GM23338 (cell line): ENCODE results near the gene AGRN. TPM values are rescaled to one million over a fixed set of nuclear protein-coding genes. Genes with fewer than 3 reads are reported as not detected.
A peak's percentile ranks its signal among the peaks of the same experiment; 100 is the strongest.
"Not testable (repeated sequence)": the region's sequence is repeated elsewhere in the genome, so short reads cannot be mapped to it uniquely, and the experiment has no call there.

Experiments
- ATAC-seq: fragments of 200-7000 bp; cut with Tn5 transposase; 3 replicates; pipeline ENCODE4 v1.9.1; 2020
- DNase-seq: peaks from one replicate; pipeline ENCODE4 v3.0.0-alpha.2; 2015; ENCODE audit warnings: low spot score
- H2AFZ ChIP-seq: fragments of 200-600 bp; sonication (generic); 2 replicates; pipeline ENCODE4 v1.8.0; 2016; ENCODE audit warnings: antibody characterized with exemption, mild to moderate bottlenecking, moderate library complexity
- H3F3A ChIP-seq: fragments of 200-600 bp; sonication (generic); replicated peaks from 2 replicates; pipeline ENCODE4 v1.8.0; 2017; ENCODE audit warnings: antibody characterized with exemption, mixed run types, low read depth
- H3K27ac ChIP-seq: fragments of 200-600 bp; sonication (generic); 2 replicates; pipeline ENCODE4 v1.6.1; 2016; ENCODE audit warnings: low read depth
- H3K27me3 ChIP-seq: fragments of 200-600 bp; sonication (generic); 2 replicates; pipeline ENCODE4 v1.8.0; 2016; ENCODE audit warnings: mild to moderate bottlenecking, mixed run types, moderate library complexity; ENCODE audit not compliant: insufficient read depth
- H3K36me3 ChIP-seq: fragments of 200-600 bp; sonication (generic); 2 replicates; pipeline ENCODE4 v1.8.0; 2016; ENCODE audit warnings: mild to moderate bottlenecking; ENCODE audit not compliant: insufficient read depth
- H3K4me1 ChIP-seq: fragments of 200-600 bp; sonication (generic); 2 replicates; pipeline ENCODE4 v1.8.0; 2016; ENCODE audit warnings: mild to moderate bottlenecking, moderate library complexity; ENCODE audit not compliant: insufficient read depth
- H3K4me2 ChIP-seq: fragments of 200-600 bp; sonication (generic); 2 replicates; pipeline ENCODE4 v1.7.1; 2017; ENCODE audit warnings: mixed run types
- H3K4me3 ChIP-seq: fragments of 200-600 bp; sonication (generic); 2 replicates; pipeline ENCODE4 v1.6.1; 2016; ENCODE audit warnings: mixed run types
- H3K79me2 ChIP-seq: fragments of 200-600 bp; sonication (generic); replicated peaks from 2 replicates; pipeline ENCODE4 v1.8.0; 2017; ENCODE audit warnings: mild to moderate bottlenecking; ENCODE audit not compliant: insufficient read depth
- H3K9me2 ChIP-seq: fragments of 200-600 bp; sonication (generic); 2 replicates; pipeline ENCODE4 v1.8.0; 2017; ENCODE audit not compliant: insufficient read depth
- H4K20me1 ChIP-seq: fragments of 200-600 bp; sonication (generic); replicated peaks from 2 replicates; pipeline ENCODE4 v1.8.0; 2017; ENCODE audit warnings: mild to moderate bottlenecking; ENCODE audit not compliant: insufficient read depth
- H3K27ac Mint-ChIP-seq: 2 replicates; pipeline ENCODE4 v1.8.0; 2020; ENCODE audit warnings: inconsistent platforms, mild to moderate bottlenecking, moderate library complexity, mixed read lengths
- H3K27me3 Mint-ChIP-seq: 3 replicates; pipeline ENCODE4 v1.8.0; 2022; ENCODE audit warnings: low read depth, mild to moderate bottlenecking, moderate library complexity, mixed read lengths, inconsistent platforms; ENCODE audit not compliant: insufficient read depth, poor library complexity
- H3K36me3 Mint-ChIP-seq: 3 replicates; pipeline ENCODE4 v1.8.0; 2021; ENCODE audit warnings: low read depth, mild to moderate bottlenecking, inconsistent platforms, moderate library complexity, mixed read lengths
- H3K4me1 Mint-ChIP-seq: 3 replicates; pipeline ENCODE4 v1.8.0; 2020; ENCODE audit warnings: mild to moderate bottlenecking, inconsistent platforms, mixed read lengths
- H3K4me3 Mint-ChIP-seq: 3 replicates; pipeline ENCODE4 v1.8.0; 2021; ENCODE audit warnings: moderate library complexity, mild to moderate bottlenecking, inconsistent platforms, mixed read lengths
- H3K9me3 Mint-ChIP-seq: 3 replicates; pipeline ENCODE4 v1.8.0; 2020; ENCODE audit warnings: moderate library complexity, mild to moderate bottlenecking, inconsistent platforms, mixed read lengths
- CTCF ChIP-seq, 2 experiments: fragments of 200-600 bp in 1 of 2; sonication (generic) in 1 of 2; conservative IDR thresholded peaks; 2 replicates each; pipeline versions ENCODE4 v1.5.1 to v1.6.1; 2016 to 2017; ENCODE audit warnings: antibody characterized with exemption in 2 of 2, low read depth in 2 of 2, mild to moderate bottlenecking in 2 of 2, moderate library complexity in 1 of 2
- ETS1 ChIP-seq: IDR thresholded peaks from 2 replicates; pipeline ENCODE4 v1.6.1; 2016; ENCODE audit warnings: antibody characterized with exemption
- NANOG ChIP-seq: IDR thresholded peaks from 2 replicates; pipeline ENCODE4 v1.6.1; 2016; ENCODE audit warnings: antibody characterized with exemption, borderline replicate concordance
- ZNF114 ChIP-seq: fragments of 250-450 bp; sonication (Bioruptor Pico); IDR thresholded peaks from 2 replicates; pipeline ENCODE4 v1.5.0; 2020; ENCODE audit warnings: mild to moderate bottlenecking, moderate library complexity
- ZNF331 ChIP-seq: fragments of 250-450 bp; sonication (Bioruptor Pico); IDR thresholded peaks from 2 replicates; pipeline ENCODE4 v1.5.0; 2020; ENCODE audit warnings: low read depth, mild to moderate bottlenecking, moderate library complexity
- polyA plus RNA-seq: library from polyadenylated mRNA; unstranded; fragments of >200 nt; fragmentation: Nextera tagmentation; extraction: Ambion mirVana; gene quantifications from 2 replicates; pipeline ENCODE4 v1.2.1, GENCODE V29; 2016
- total RNA-seq: library from RNA; depleted of rRNA; stranded (reverse); fragments of >200 nt; shearing (Covaris generic); gene quantifications from 2 replicates; pipeline ENCODE4 v1.2.3, GENCODE V29; 2014

Gene AGRN
- total and polyA plus RNA-seq, 2 experiments from 2014 or later, result 12.3 to 185 TPM

GRCh38 chr1:1013922-1014648 lies 5.8 kb upstream of the AGRN start (continued):
- TF ChIP-seq ETS1 (no peak), ZNF331 (CRISPR knock-in tag) (no peak), NANOG (no peak)

GRCh38 chr1:1014799-1015681 lies 4.9 kb upstream of the AGRN start:
- no peaks in the 10 kb centered on the region for H3K9me2 ChIP-seq
- no peak overlapping the region for H3K27ac Mint-ChIP-seq
- TF ChIP-seq ZNF114 (CRISPR knock-in tag), result no peak
- peak; percentile 46 to 71 for TF ChIP-seq CTCF (conservative IDR thresholded peaks at IDR 0.05; ENCODE audit: low read depth in 2 of 2)
- H3K27me3 Mint-ChIP-seq, result peaks cover 35% of the 10 kb centered on the region
- H3K4me3 Mint-ChIP-seq, result peak overlapping the region; percentile 82; the same call in 1 of the 3 replicates
- H2AFZ ChIP-seq, result no peak overlapping the region
- peaks cover 20% of the 10 kb centered on the region for H3K4me1 ChIP-seq
- H3K36me3 ChIP-seq, result no peaks in the 10 kb centered on the region
- H3K27ac ChIP-seq, result no peak overlapping the region
- H4K20me1 ChIP-seq, result no peaks in the 10 kb centered on the region
- H3F3A ChIP-seq, result peaks cover 6% of the 10 kb centered on the region
- H3K79me2 ChIP-seq, result no peaks in the 10 kb centered on the region
- no peak overlapping the region; the same call in 1 of the 2 replicates for H3K4me2 ChIP-seq
- H3K9me3 Mint-ChIP-seq, result peaks cover 3% of the 10 kb centered on the region; the same call in 1 of the 3 replicates
- peaks cover 23% of the 10 kb centered on the region; the same call in 2 of the 3 replicates for H3K4me1 Mint-ChIP-seq
- peak; percentile 61 for DNase-seq
- H3K4me3 ChIP-seq, result no peak overlapping the region
- peaks cover 16% of the 10 kb centered on the region; the same call in 1 of the 2 replicates for H3K27me3 ChIP-seq
- ATAC-seq, result peak; percentile 6
- peaks cover 2% of the 10 kb centered on the region; the same call in 2 of the 3 replicates for H3K36me3 Mint-ChIP-seq

- H3K27ac Mint-ChIP-seq, H3K4me3 Mint-ChIP-seq, H2AFZ ChIP-seq: not testable (repeated sequence)
These were observed 2.3 kb upstream of the AGRN start for GRCh38 chr1:1017397-1018320.

GRCh38 chr1:1018321-1018685 lies 1.6 kb upstream of the AGRN start:
- ATAC-seq, H3K27ac ChIP-seq, H3K79me2 ChIP-seq, DNase-seq, H3K4me3 Mint-ChIP-seq, H2AFZ ChIP-seq, H3K27ac Mint-ChIP-seq, H3K9me3 Mint-ChIP-seq, H3K4me2 ChIP-seq, H3K36me3 ChIP-seq, H3K4me3 ChIP-seq, H3F3A ChIP-seq, H3K9me2 ChIP-seq, H3K27me3 ChIP-seq, H4K20me1 ChIP-seq: not testable (repeated sequence)
- peaks cover 39% of the 10 kb centered on the region for H3K4me1 Mint-ChIP-seq
- peaks cover 35% of the 10 kb centered on the region for H3K4me1 ChIP-seq
- peaks cover 40% of the 10 kb centered on the region for H3K27me3 Mint-ChIP-seq
- H3K36me3 Mint-ChIP-seq, result peaks cover 18% of the 10 kb centered on the region

More at GRCh38 chr1:1017397-1018320, 2.3 kb upstream of the AGRN start:
- H3K36me3 Mint-ChIP-seq, result peaks cover 11% of the 10 kb centered on the region
- DNase-seq, H3K9me3 Mint-ChIP-seq, H3K27me3 ChIP-seq, H3K4me3 ChIP-seq, H3K4me2 ChIP-seq, H3F3A ChIP-seq, H3K79me2 ChIP-seq, H3K27ac ChIP-seq, H3K36me3 ChIP-seq, ATAC-seq, H3K9me2 ChIP-seq, H4K20me1 ChIP-seq: not testable (repeated sequence)
- H3K27me3 Mint-ChIP-seq, result peaks cover 37% of the 10 kb centered on the region
- peaks cover 37% of the 10 kb centered on the region for H3K4me1 Mint-ChIP-seq
- H3K4me1 ChIP-seq, result peaks cover 32% of the 10 kb centered on the region
